ENCODE results near the gene ASPA. TPM values are rescaled to one million over a fixed set of nuclear protein-coding genes. Genes with fewer than 3 reads are reported as not detected.

ASPA gene
- total and polyA plus RNA-seq, 2 donors from 2014 or later, result 5.1 to 24.2 TPM

DNA sequence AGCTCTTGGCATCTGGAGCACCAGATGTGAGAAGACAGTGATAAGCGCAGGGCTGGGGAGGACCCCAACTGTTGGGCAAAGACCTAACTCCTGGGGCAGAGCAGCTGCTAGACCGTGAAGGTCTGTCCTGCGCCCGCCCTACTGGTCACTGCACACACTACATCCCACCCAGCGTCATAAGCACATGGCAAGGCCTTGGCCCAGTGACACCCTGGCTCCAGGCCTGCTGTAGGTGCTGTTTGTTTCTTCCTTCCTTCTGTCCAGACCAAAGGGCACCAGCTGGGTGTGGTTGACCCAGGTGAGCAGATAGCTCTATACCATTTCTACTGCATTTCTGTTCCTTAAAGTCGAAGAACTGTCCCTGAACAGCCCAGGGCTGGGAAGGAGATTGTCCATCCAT is 75.4 kb downstream of the ASPA start:
- Histone ChIP-seq H3K36me3 (ENCODE audit: control insufficient read depth in 2 of 3, insufficient read depth in 3 of 3, low read length in 3 of 3) (no peaks in the 10 kb centered on the region), H3K9me3 (ENCODE audit: control insufficient read depth in 2 of 3, insufficient read depth in 1 of 3, low read length in 3 of 3) (no peaks in the 10 kb centered on the region), H3K27me3 (ENCODE audit: control insufficient read depth, insufficient read depth, low read length) (no peaks in the 10 kb centered on the region), H3K9ac (ENCODE audit: low read length in 3 of 3) (no peak overlapping the region), H3K27ac (ENCODE audit: low read depth in 2 of 2, low read length in 2 of 2) (no peak overlapping the region), H3K4me3 (ENCODE audit: low read length in 3 of 3) (no peak overlapping the region), H3K4me1 (ENCODE audit: control insufficient read depth in 2 of 3, insufficient read depth in 2 of 3, low read depth in 1 of 3, low read length in 3 of 3) (no peaks in the 10 kb centered on the region)
- intact Hi-C loops (cut with DNase I), result no loop called here
- FAIRE-seq (no peak), DNase-seq (no peak)
- TF ChIP-seq, protein P1, sequence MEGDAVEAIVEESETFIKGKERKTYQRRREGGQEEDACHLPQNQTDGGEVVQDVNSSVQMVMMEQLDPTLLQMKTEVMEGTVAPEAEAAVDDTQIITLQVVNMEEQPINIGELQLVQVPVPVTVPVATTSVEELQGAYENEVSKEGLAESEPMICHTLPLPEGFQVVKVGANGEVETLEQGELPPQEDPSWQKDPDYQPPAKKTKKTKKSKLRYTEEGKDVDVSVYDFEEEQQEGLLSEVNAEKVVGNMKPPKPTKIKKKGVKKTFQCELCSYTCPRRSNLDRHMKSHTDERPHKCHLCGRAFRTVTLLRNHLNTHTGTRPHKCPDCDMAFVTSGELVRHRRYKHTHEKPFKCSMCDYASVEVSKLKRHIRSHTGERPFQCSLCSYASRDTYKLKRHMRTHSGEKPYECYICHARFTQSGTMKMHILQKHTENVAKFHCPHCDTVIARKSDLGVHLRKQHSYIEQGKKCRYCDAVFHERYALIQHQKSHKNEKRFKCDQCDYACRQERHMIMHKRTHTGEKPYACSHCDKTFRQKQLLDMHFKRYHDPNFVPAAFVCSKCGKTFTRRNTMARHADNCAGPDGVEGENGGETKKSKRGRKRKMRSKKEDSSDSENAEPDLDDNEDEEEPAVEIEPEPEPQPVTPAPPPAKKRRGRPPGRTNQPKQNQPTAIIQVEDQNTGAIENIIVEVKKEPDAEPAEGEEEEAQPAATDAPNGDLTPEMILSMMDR (IDR thresholded peaks at IDR 0.05; ENCODE audit: borderline replicate concordance, extremely low read depth, insufficient read depth), result no peak

DNA sequence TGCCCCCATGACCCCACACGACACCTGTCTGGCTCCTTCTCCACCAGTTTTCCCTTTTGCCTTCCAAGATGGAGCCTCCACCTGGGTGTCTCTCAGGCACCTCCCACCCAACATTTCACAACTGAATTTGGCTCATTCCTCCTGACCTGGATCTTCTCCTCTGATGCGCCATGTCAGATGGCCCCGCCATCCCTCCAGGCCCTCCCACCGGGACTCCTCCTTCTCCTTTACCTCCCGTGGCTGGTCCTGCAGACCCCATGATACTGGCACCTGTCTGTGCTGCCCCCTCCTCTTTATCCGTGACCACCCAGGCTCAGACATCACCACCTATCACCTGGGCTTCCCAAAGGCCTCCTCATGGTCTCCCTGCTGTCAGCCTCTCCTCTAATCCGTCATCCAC is 77.1 kb downstream of the ASPA start:
- H3K27ac ChIP-seq (ENCODE audit: low read depth in 2 of 2, low read length in 2 of 2), result no peak overlapping the region
- no peaks in the 10 kb centered on the region for H3K4me1 ChIP-seq (ENCODE audit: control insufficient read depth in 2 of 3, insufficient read depth in 2 of 3, low read depth in 1 of 3, low read length in 3 of 3)
- no peak overlapping the region for H3K9ac ChIP-seq (ENCODE audit: low read length in 3 of 3)
- TF ChIP-seq, protein P1 (IDR thresholded peaks at IDR 0.05; ENCODE audit: borderline replicate concordance, extremely low read depth, insufficient read depth), result no peak
- H3K27me3 ChIP-seq (ENCODE audit: control insufficient read depth, insufficient read depth, low read length), result no peaks in the 10 kb centered on the region
- FAIRE-seq, result no peak
- DNase-seq, result no peak
- H3K4me3 ChIP-seq (ENCODE audit: low read length in 3 of 3), result no peak overlapping the region
- intact Hi-C loops (cut with DNase I), result no loop called here
- no peaks in the 10 kb centered on the region for H3K36me3 ChIP-seq (ENCODE audit: control insufficient read depth in 2 of 3, insufficient read depth in 3 of 3, low read length in 3 of 3)
- H3K9me3 ChIP-seq (ENCODE audit: control insufficient read depth in 2 of 3, insufficient read depth in 1 of 3, low read length in 3 of 3), result no peaks in the 10 kb centered on the region

Other genes starting within 250 kb of the ASPA start
- gene OR3A1, start 177.6 kb upstream of the ASPA start, total RNA-seq, result not detected
- gene OR3A1, start 177.6 kb upstream of the ASPA start, polyA plus RNA-seq (ENCODE audit: insufficient read depth, low read depth, low replicate concordance), result not detected
- gene OR3A2, start 89.7 kb upstream of the ASPA start, total RNA-seq, result 1.1 TPM
- gene OR3A2, start 89.7 kb upstream of the ASPA start, polyA plus RNA-seq (ENCODE audit: insufficient read depth, low read depth, low replicate concordance), result not detected
- gene OR1E1, start 77.6 kb upstream of the ASPA start, total RNA-seq, result not detected
- gene OR1E1, start 77.6 kb upstream of the ASPA start, polyA plus RNA-seq (ENCODE audit: insufficient read depth, low read depth, low replicate concordance), result not detected
- gene OR3A3, start 64.6 kb upstream of the ASPA start, total RNA-seq, result not detected
- gene OR3A3, start 64.6 kb upstream of the ASPA start, polyA plus RNA-seq (ENCODE audit: insufficient read depth, low read depth, low replicate concordance), result not detected
- not detected for gene OR1E2, start 42.2 kb upstream of the ASPA start, total RNA-seq
- not detected for gene OR1E2, start 42.2 kb upstream of the ASPA start, polyA plus RNA-seq (ENCODE audit: insufficient read depth, low read depth, low replicate concordance)
- gene SPATA22, start 4.2 kb upstream of the ASPA start, total RNA-seq, result 0.31 TPM
- not detected for gene SPATA22, start 4.2 kb upstream of the ASPA start, polyA plus RNA-seq (ENCODE audit: insufficient read depth, low read depth, low replicate concordance)
- gene TRPV3, start 81.8 kb downstream of the ASPA start, total RNA-seq, result 1.2 TPM
- 0.13 TPM for gene TRPV3, start 81.8 kb downstream of the ASPA start, polyA plus RNA-seq (ENCODE audit: insufficient read depth, low read depth, low replicate concordance)
- 4.2 TPM for gene TRPV1, start 133.4 kb downstream of the ASPA start, total RNA-seq
- 4.7 TPM for gene TRPV1, start 133.4 kb downstream of the ASPA start, polyA plus RNA-seq (ENCODE audit: insufficient read depth, low read depth, low replicate concordance)
- gene SHPK, start 160.3 kb downstream of the ASPA start, total RNA-seq, result 17.5 TPM
- gene SHPK, start 160.3 kb downstream of the ASPA start, polyA plus RNA-seq (ENCODE audit: insufficient read depth, low read depth, low replicate concordance), result 9.2 TPM
- gene CTNS, start 160.8 kb downstream of the ASPA start, total RNA-seq, result 15.7 TPM
- 11.9 TPM for gene CTNS, start 160.8 kb downstream of the ASPA start, polyA plus RNA-seq (ENCODE audit: insufficient read depth, low read depth, low replicate concordance)
- 158 TPM for gene TAX1BP3, start 192.6 kb downstream of the ASPA start, total RNA-seq
- gene TAX1BP3, start 192.6 kb downstream of the ASPA start, polyA plus RNA-seq (ENCODE audit: insufficient read depth, low read depth, low replicate concordance), result 128 TPM
- 25.6 TPM for gene EMC6, start 192.8 kb downstream of the ASPA start, total RNA-seq
- 77.1 TPM for gene EMC6, start 192.8 kb downstream of the ASPA start, polyA plus RNA-seq (ENCODE audit: insufficient read depth, low read depth, low replicate concordance)
- gene P2RX5, start 220.2 kb downstream of the ASPA start, total RNA-seq, result 8.4 TPM
- gene P2RX5, start 220.2 kb downstream of the ASPA start, polyA plus RNA-seq (ENCODE audit: insufficient read depth, low read depth, low replicate concordance), result not detected
- gene HASPIN, start 247.9 kb downstream of the ASPA start, total RNA-seq, result 0.38 TPM
- not detected for gene HASPIN, start 247.9 kb downstream of the ASPA start, polyA plus RNA-seq (ENCODE audit: insufficient read depth, low read depth, low replicate concordance)

Measured in kidney (tissue), 14 donors.